CD4-positive, alpha-beta memory T cell (primary cell): ENCODE data around the gene SWSAP1. TPM values are rescaled to one million over a fixed set of nuclear protein-coding genes. Genes with fewer than 3 reads are reported as not detected.
A peak's percentile ranks its signal among the peaks of the same experiment; 100 is the strongest.

ENCODE experiments used
- CTCF ChIA-PET: fragments of 350-600 bp; sonication (Branson Sonifier 250); formaldehyde crosslinking; loops from one replicate; lab custom pipeline; 2021; ENCODE audit warnings: inconsistent platforms; ENCODE audit not compliant: partially characterized antibody; lab: Charles Lee
- POLR2A ChIA-PET: fragments of 350-600 bp; sonication (Branson Sonifier 250); formaldehyde crosslinking; loops from one replicate; lab custom pipeline; 2021; ENCODE audit not compliant: partially characterized antibody; lab: Charles Lee
- DNase-seq, 5 donors: peaks; one replicate each; pipeline versions ENCODE4 v3.0.0 to v3.0.0-alpha.2; 2020 to 2022; ENCODE audit warnings: mixed read lengths in 1 of 5
- H3K27ac ChIP-seq: one replicate; pipeline ENCODE4 v1.7.0; 2013; ENCODE audit warnings: low read depth, low read length
- H3K27me3 ChIP-seq: 2 replicates; pipeline ENCODE4 v1.7.0; 2013; ENCODE audit warnings: mild to moderate bottlenecking, low read length, moderate library complexity; ENCODE audit not compliant: insufficient read depth
- H3K36me3 ChIP-seq: 2 replicates; pipeline ENCODE4 v1.7.0; 2013; ENCODE audit warnings: mild to moderate bottlenecking, low read length, moderate library complexity; ENCODE audit not compliant: insufficient read depth
- H3K4me1 ChIP-seq: 2 replicates; pipeline ENCODE4 v1.7.0; 2013; ENCODE audit warnings: mild to moderate bottlenecking, low read length, moderate library complexity; ENCODE audit not compliant: insufficient read depth
- H3K4me3 ChIP-seq, 2 donors: one replicate each; pipeline ENCODE4 v1.7.0; 2013; ENCODE audit warnings: low read length in 2 of 2, mild to moderate bottlenecking in 1 of 2
- H3K9me3 ChIP-seq, 2 donors: one replicate each; pipeline ENCODE4 v1.7.0; 2013; ENCODE audit warnings: low read length in 2 of 2, control low read depth in 1 of 2; ENCODE audit not compliant: control insufficient read depth in 1 of 2
- H3K27ac Mint-ChIP-seq, 7 donors: one replicate each; pipeline ENCODE4 v1.8.0; 2020 to 2021; ENCODE audit warnings: mixed read lengths in 7 of 7, mild to moderate bottlenecking in 6 of 7, inconsistent platforms in 3 of 7, moderate library complexity in 3 of 7
- H3K27me3 Mint-ChIP-seq, 2 donors: one replicate each; pipeline ENCODE4 v1.8.0; 2020 to 2021; ENCODE audit warnings: mixed read lengths in 2 of 2
- H3K36me3 Mint-ChIP-seq, 2 donors: one replicate each; pipeline ENCODE4 v1.8.0; 2020 to 2021; ENCODE audit warnings: mixed read lengths in 2 of 2, inconsistent platforms in 1 of 2, mild to moderate bottlenecking in 1 of 2
- H3K4me1 Mint-ChIP-seq, 4 donors: one replicate each; pipeline ENCODE4 v1.8.0; 2020 to 2021; ENCODE audit warnings: mixed read lengths in 4 of 4, mild to moderate bottlenecking in 1 of 4
- H3K4me3 Mint-ChIP-seq, 8 donors: one replicate each; pipeline ENCODE4 v1.8.0; 2020 to 2021; ENCODE audit warnings: mixed read lengths in 8 of 8, mild to moderate bottlenecking in 7 of 8, moderate library complexity in 6 of 8, inconsistent platforms in 3 of 8
- H3K9me3 Mint-ChIP-seq, 8 donors: one replicate each; pipeline ENCODE4 v1.8.0; 2020 to 2021; ENCODE audit warnings: mixed read lengths in 8 of 8, mild to moderate bottlenecking in 5 of 8, inconsistent platforms in 3 of 8, moderate library complexity in 1 of 8
- intact Hi-C: fragments of 100-400 bp; cut with micrococcal nuclease; formaldehyde crosslinking; loops from one replicate; pipeline ENCODE4 v1.15.1; 2023
- polyA plus RNA-seq, 2 donors: library from polyadenylated mRNA; unstranded; fragments of 300-500 nt; fragmentation: Illumina TruSeq; gene quantifications; one replicate each; pipeline ENCODE4 v1.2.3, GENCODE V29; 2021
- total RNA-seq, 2 experiments: library from RNA; stranded (reverse); gene quantifications; one replicate each; pipeline ENCODE4 v1.2.3, GENCODE V29; 2021

The SWSAP1 gene
- total and polyA plus RNA-seq, 4 experiments from 2014 or later = 4.0 to 6.5 (median 5.6) TPM

DNA sequence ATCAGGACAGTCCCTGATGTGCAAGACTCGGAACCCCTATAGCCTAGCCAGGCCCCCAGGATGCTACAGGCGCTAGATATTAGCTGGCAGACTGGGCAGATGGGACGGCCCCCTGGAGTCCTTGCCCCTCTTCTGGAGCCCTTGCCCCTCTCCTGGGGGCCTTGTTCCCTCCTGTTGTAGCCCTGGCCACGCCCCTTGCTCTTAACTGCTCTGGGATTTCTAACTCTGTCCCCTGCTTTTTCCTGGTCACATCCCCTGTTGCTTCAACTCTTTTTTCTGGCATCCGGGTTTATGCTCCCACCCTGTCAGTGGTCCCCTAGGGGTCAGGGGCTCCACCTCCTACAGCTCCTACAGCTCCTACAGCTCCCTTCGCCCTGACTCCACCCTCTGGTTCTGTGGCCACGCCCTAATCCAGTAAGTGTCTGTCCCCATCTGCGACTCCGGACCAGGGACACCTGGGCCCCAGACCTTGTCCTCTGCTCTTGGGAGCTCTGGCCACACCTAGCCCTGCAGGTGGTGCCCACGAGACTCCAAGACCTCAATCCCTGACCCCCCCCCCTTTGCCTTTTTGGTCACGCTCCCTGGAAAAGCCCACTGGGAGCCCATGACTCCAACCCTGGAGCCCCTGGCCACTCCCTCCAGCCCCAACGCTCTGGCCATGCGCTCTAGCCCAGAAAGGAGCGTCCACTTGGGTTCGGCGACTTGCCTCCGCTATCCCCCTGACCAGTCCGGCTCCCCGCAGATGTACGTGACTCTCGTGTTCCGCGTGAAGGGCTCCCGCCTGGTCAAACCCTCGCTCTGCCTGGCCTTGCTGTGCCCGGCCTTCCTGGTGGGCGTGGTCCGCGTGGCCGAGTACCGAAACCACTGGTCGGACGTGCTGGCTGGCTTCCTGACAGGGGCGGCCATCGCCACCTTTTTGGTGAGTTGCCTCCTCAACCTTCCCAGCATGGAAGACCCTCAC lies 12.4 kb upstream of the SWSAP1 start:
- no peak overlapping the region for H3K4me3 ChIP-seq
- no peak overlapping the region for H3K27ac ChIP-seq
- Mint-ChIP-seq H3K27ac (no peak overlapping the region), H3K36me3 (peaks cover 5 to 9% of the 10 kb centered on the region in 2 donors), H3K4me1 (no peaks in the 10 kb centered on the region), H3K9me3 (no peaks in the 10 kb centered on the region), H3K4me3 (no peak overlapping the region), H3K27me3 (no peaks in the 10 kb centered on the region)
- H3K36me3 ChIP-seq = no peaks in the 10 kb centered on the region
- ChIA-PET POLR2A (interaction anchor here (0.7 to 1.0 kb wide), 2 partner anchors 13 to 1755 kb away, joined by 3 read pairs; partner anchors contain the start of gene SWSAP1), CTCF (no interaction called here)
- no peaks in the 10 kb centered on the region for H3K9me3 ChIP-seq
- H3K27me3 ChIP-seq = no peaks in the 10 kb centered on the region
- no peak for DNase-seq
- intact Hi-C loops = no loop called here
- H3K4me1 ChIP-seq = no peaks in the 10 kb centered on the region

DNA sequence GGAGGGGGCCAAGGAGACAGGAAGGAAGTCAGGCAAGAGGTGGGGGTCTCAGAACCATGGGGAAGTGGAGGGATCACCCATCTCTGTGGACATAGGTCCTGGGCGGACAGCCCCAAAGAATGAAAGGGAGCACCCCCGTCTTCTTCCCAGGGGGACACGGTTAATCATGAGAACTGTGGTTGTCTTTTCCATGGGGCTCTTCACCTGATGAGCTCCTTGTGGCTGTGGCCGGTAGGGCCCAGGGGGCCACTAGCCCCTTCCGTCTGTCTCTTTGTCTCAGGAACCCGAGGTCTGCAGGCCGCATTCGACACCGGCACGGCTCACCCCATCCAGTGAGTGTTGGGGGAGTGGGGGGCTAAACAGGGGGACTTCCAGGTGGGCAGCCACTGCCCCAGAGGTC lies 10.6 kb upstream of the SWSAP1 start:
- Histone ChIP-seq H3K27ac (no peak overlapping the region), H3K4me1 (no peaks in the 10 kb centered on the region), H3K4me3 (no peak overlapping the region), H3K27me3 (no peaks in the 10 kb centered on the region), H3K9me3 (no peaks in the 10 kb centered on the region), H3K36me3 (no peaks in the 10 kb centered on the region)
- H3K27me3 Mint-ChIP-seq = no peaks in the 10 kb centered on the region
- POLR2A ChIA-PET = no interaction called here
- no peak overlapping the region for H3K27ac Mint-ChIP-seq
- no peaks in the 10 kb centered on the region for H3K9me3 Mint-ChIP-seq
- H3K4me1 Mint-ChIP-seq = no peaks in the 10 kb centered on the region
- no peak overlapping the region for H3K4me3 Mint-ChIP-seq
- peaks cover 17% of the 10 kb centered on the region in 2 donors for H3K36me3 Mint-ChIP-seq
- DNase-seq = no peak
- CTCF ChIA-PET = no interaction called here
- intact Hi-C loops = no loop called here

DNA sequence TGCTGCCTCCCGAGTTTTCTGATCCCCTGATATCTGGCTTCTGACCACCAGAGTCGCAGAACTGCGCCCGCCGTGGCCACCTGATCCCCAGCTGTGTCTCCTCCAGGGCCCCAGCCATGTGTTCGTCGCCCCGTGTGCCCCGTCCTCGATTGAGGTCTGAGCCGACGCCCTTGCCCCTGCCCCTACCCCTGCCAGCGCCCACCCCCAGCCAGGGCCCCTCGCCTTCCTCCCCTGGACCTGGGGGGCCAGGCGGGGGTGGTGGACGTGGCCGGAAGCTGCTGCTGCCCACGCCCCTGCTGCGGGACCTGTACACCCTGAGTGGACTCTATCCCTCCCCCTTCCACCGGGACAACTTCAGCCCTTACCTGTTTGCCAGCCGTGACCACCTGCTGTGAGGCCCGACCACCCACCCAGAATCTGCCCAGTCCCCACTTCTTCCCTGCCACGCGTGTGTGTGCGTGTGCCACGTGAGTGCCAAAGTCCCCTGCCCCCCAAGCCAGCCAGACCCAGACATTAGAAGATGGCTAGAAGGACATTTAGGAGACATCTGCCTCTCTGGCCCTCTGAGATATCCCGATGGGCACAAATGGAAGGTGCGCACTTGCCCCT lies 10.1 kb upstream of the SWSAP1 start:
- Histone ChIP-seq H3K4me3 (no peak overlapping the region), H3K9me3 (no peaks in the 10 kb centered on the region), H3K27ac (no peak overlapping the region), H3K27me3 (no peaks in the 10 kb centered on the region), H3K36me3 (no peaks in the 10 kb centered on the region), H3K4me1 (no peaks in the 10 kb centered on the region)
- intact Hi-C loops = no loop called here
- Mint-ChIP-seq H3K36me3 (peaks cover 20 to 22% of the 10 kb centered on the region in 2 donors), H3K9me3 (no peaks in the 10 kb centered on the region), H3K27me3 (no peaks in the 10 kb centered on the region), H3K27ac (no peak overlapping the region), H3K4me3 (no peak overlapping the region), H3K4me1 (no peaks in the 10 kb centered on the region)
- ChIA-PET CTCF (no interaction called here), POLR2A (no interaction called here)
- no peak for DNase-seq

- H3K36me3 ChIP-seq = no peaks in the 10 kb centered on the region
- H3K4me3 Mint-ChIP-seq = no peak overlapping the region
- no peak overlapping the region for H3K27ac Mint-ChIP-seq
- DNase-seq = no peak
- no peaks in the 10 kb centered on the region for H3K27me3 ChIP-seq
- ChIA-PET CTCF (no interaction called here), POLR2A (no interaction called here)
- H3K4me1 ChIP-seq = no peaks in the 10 kb centered on the region
- H3K9me3 ChIP-seq = no peaks in the 10 kb centered on the region
- peaks cover 23 to 25% of the 10 kb centered on the region in 2 donors for H3K36me3 Mint-ChIP-seq
- H3K27me3 Mint-ChIP-seq = no peaks in the 10 kb centered on the region
- no peaks in the 10 kb centered on the region for H3K4me1 Mint-ChIP-seq
- intact Hi-C loops = no loop called here
- H3K9me3 Mint-ChIP-seq = no peaks in the 10 kb centered on the region
- H3K27ac ChIP-seq = no peak overlapping the region
- H3K4me3 ChIP-seq = no peak overlapping the region
Measured at GRCh38 chr19:11364935-11365334, 9.5 kb upstream of the SWSAP1 start.

DNA sequence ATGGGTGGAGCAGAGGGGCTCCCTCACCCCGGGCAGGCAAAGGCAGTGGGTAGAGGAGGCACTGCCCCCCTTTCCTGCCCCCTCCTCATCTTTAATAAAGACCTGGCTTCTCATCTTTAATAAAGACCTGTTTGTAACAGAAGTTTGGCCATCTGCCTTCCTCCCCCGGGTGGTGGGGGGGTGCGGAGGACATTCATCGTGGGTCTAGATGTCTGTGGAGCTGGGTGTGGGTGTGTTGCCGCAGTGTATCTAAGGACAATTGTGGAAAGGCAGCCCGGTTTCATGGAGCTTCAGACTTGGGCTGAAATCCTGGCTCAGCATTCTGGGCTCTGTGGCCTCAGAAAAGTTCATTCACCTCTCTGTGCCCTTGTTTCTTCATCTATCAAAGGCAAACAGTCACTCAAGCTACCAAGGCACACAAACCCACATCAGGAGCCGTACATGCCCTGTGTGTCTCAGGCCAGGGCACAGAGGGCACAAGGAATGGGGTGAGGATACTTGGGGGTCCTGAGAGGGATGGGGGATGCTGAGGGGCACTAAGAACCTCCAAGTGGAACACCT lies 8.8 kb upstream of the SWSAP1 start:
- CTCF ChIA-PET = no interaction called here
- no peaks in the 10 kb centered on the region for H3K9me3 Mint-ChIP-seq
- no peak for DNase-seq

DNA sequence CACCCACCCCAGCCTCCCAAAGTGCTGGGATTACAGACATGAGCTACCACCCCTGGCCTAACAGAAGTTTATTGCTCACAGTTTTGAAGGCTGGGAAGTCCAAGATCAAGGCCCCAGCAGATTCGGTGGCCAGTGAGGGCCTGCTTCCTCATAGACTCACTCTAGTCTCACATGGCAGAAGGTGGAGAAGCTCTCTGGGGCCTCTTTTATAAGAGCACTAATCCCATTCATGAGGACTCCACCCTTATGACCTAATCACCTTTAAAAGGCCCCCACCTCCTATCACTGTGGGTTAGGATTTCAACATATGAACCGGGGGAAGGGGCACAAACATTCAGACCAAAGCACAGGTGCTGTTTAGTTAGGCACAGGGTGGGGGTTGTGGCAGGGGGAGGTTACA lies 6.9 kb upstream of the SWSAP1 start:
- Mint-ChIP-seq H3K4me1 (peaks cover 0 to 3% (median 0%) of the 10 kb centered on the region in 4 donors), H3K9me3 (peaks cover 0 to 2% (median 0%) of the 10 kb centered on the region in 8 donors), H3K27me3 (no peaks in the 10 kb centered on the region), H3K27ac (no peak overlapping the region), H3K4me3 (no peak overlapping the region), H3K36me3 (peaks cover 30 to 36% of the 10 kb centered on the region in 2 donors)
- Histone ChIP-seq H3K27ac (no peak overlapping the region), H3K27me3 (no peaks in the 10 kb centered on the region), H3K9me3 (no peaks in the 10 kb centered on the region), H3K4me3 (no peak overlapping the region), H3K36me3 (no peaks in the 10 kb centered on the region), H3K4me1 (no peaks in the 10 kb centered on the region)
- ChIA-PET CTCF (no interaction called here), POLR2A (no interaction called here)
- intact Hi-C loops = no loop called here
- no peak for DNase-seq

More for the DNA sequence above, 8.8 kb upstream of the SWSAP1 start:
- no peak overlapping the region for H3K27ac ChIP-seq
- no peaks in the 10 kb centered on the region for H3K9me3 ChIP-seq
- H3K36me3 Mint-ChIP-seq = peaks cover 23 to 27% of the 10 kb centered on the region in 2 donors
- POLR2A ChIA-PET = no interaction called here
- no peaks in the 10 kb centered on the region for H3K27me3 Mint-ChIP-seq
- H3K4me1 Mint-ChIP-seq = peaks cover 0 to under 1% (median 0%) of the 10 kb centered on the region in 4 donors
- H3K4me3 ChIP-seq = no peak overlapping the region
- H3K4me3 Mint-ChIP-seq = no peak overlapping the region
- no peak overlapping the region for H3K27ac Mint-ChIP-seq
- H3K36me3 ChIP-seq = no peaks in the 10 kb centered on the region
- no peaks in the 10 kb centered on the region for H3K4me1 ChIP-seq
- intact Hi-C loops = no loop called here
- no peaks in the 10 kb centered on the region for H3K27me3 ChIP-seq

DNA sequence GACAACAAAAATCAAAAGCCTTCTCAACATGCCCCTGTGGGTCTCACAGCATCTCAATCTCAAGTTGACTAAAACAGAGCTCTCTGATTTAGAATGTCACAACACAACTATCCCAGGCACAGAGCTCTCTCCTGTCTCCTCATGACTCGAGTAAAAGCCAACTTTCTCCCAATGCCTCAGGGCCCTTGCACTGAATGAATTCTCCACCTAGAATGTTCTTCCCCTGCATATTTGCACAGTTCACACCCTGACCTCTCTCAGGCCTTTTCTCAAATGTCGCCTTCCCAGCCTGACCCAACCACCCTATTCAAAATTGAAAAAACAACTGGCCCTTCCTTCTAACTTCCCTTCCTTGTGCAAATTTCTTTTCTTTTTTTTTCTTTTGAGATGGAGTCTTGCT lies 3.7 kb upstream of the SWSAP1 start:
- no peaks in the 10 kb centered on the region for H3K9me3 ChIP-seq
- H3K27ac Mint-ChIP-seq = peak overlapping the region in 1 of 7 donors; percentile 32
- intact Hi-C loops = no loop called here
- H3K4me1 Mint-ChIP-seq = peaks cover 0 to 6% (median under 1%) of the 10 kb centered on the region in 4 donors
- H3K4me3 ChIP-seq = no peak overlapping the region
- no peaks in the 10 kb centered on the region for H3K36me3 ChIP-seq
- H3K4me3 Mint-ChIP-seq = no peak overlapping the region
- H3K27ac ChIP-seq = no peak overlapping the region
- H3K36me3 Mint-ChIP-seq = peaks cover 25 to 34% of the 10 kb centered on the region in 2 donors
- H3K9me3 Mint-ChIP-seq = peaks cover 0 to 2% (median 0%) of the 10 kb centered on the region in 8 donors
- H3K4me1 ChIP-seq = peaks cover 15% of the 10 kb centered on the region
- ChIA-PET CTCF (interaction anchor here (1.1 to 3.0 kb wide), 2 partner anchors 10 to 12 kb away, joined by 3 to 14 read pairs; no protein-coding TSS in a partner anchor), POLR2A (interaction anchor here (1.0 to 2.7 kb wide), 2 partner anchors 10 to 112 kb away, joined by 3 to 9 read pairs; no protein-coding TSS in a partner anchor)
- no peaks in the 10 kb centered on the region for H3K27me3 ChIP-seq
- H3K27me3 Mint-ChIP-seq = no peaks in the 10 kb centered on the region
- DNase-seq = no peak
